Measurements from ENCODE around the gene FHIP2A. TPM values are rescaled to one million over a fixed set of nuclear protein-coding genes. Genes with fewer than 3 reads are reported as not detected.

The FHIP2A gene
- total RNA-seq, 2 donors from 2014 or later, result 14.3 to 21.6 TPM

- no peak for DNase-seq (ENCODE audit: low spot score in 2 of 2)
- H3K36me3 Mint-ChIP-seq, result no peaks in the 10 kb centered on the region
- no peak for ATAC-seq
- peaks cover 0 to 4% of the 10 kb centered on the region in 2 donors for H3K9me3 Mint-ChIP-seq
- H3K27ac Mint-ChIP-seq, result no peak overlapping the region
Measured at GRCh38 chr10:114806562-114807391, 14.8 kb upstream of the FHIP2A start.

GRCh38 chr10:114808982-114809381 is 12.6 kb upstream of the FHIP2A start:
- peaks cover 0 to 4% of the 10 kb centered on the region in 2 donors for H3K9me3 Mint-ChIP-seq
- ATAC-seq, result no peak
- H3K36me3 Mint-ChIP-seq, result no peaks in the 10 kb centered on the region
- no peak for DNase-seq (ENCODE audit: low spot score in 2 of 2)
- no peak overlapping the region for H3K27ac Mint-ChIP-seq

- ATAC-seq (peak; percentile 77 to 80), DNase-seq (ENCODE audit: low spot score in 2 of 2) (no peak)
- no peaks in the 10 kb centered on the region for H3K36me3 Mint-ChIP-seq
Measured at GRCh38 chr10:114810926-114811325, 10.7 kb upstream of the FHIP2A start.

DNA sequence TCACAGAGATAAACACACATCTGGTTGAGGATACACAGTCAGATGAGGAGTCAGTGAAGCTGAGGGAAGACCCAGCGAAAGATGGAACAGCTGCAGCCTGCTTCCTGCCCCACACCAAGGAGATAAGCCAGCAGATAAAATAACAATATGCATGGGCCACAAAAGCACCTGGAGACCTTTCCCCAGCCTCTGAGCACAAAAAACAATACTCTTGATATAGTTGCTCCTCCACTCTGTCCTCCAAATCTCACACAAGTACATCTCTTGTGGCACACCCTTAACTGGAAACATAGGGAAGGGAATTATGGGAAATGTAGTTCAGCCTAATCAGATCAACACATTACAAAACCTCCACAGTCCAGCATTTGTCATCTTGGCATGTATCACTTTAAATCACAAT is 9.7 kb upstream of the FHIP2A start:
- Mint-ChIP-seq H3K36me3 (no peaks in the 10 kb centered on the region), H3K9me3 (peaks cover 0 to 3% of the 10 kb centered on the region in 2 donors), H3K27ac (no peak overlapping the region)
- ATAC-seq, result peak in 1 of 2 donors; percentile 63
- DNase-seq (ENCODE audit: low spot score in 2 of 2), result no peak

More at GRCh38 chr10:114810926-114811325, 10.7 kb upstream of the FHIP2A start:
- Mint-ChIP-seq H3K9me3 (peaks cover 0 to 4% of the 10 kb centered on the region in 2 donors), H3K27ac (no peak overlapping the region)

DNA sequence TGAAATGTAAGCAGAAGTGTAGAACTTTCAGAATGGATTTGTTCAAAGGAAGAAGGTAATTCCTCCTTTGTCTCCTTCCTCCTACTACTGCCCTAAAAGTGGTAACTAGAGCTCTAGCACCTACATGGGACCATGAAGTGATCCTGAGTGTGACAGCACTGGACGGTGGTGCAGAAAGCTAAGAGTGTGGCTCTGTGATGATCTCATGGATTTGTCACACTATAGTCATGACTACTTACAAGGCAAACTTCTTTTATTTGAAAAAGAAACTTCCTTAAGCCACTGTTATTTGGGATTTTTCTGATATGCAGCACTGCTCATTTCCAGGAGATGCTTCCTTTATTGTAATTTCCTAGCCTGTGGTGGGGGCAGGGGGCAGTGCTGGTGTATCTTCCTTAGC is 5.8 kb upstream of the FHIP2A start:
- ATAC-seq (no peak), DNase-seq (ENCODE audit: low spot score in 2 of 2) (no peak)
- Mint-ChIP-seq H3K27ac (no peak overlapping the region), H3K9me3 (no peaks in the 10 kb centered on the region), H3K36me3 (no peaks in the 10 kb centered on the region)

- Mint-ChIP-seq H3K36me3 (no peaks in the 10 kb centered on the region), H3K9me3 (no peaks in the 10 kb centered on the region), H3K27ac (no peak overlapping the region)
- ATAC-seq (no peak), DNase-seq (ENCODE audit: low spot score in 2 of 2) (no peak)
Measured at GRCh38 chr10:114816308-114816707, 5.3 kb upstream of the FHIP2A start.

GRCh38 chr10:114819322-114819721 is 2.3 kb upstream of the FHIP2A start:
- peaks cover 8 to 9% of the 10 kb centered on the region in 2 donors for H3K36me3 Mint-ChIP-seq
- no peak overlapping the region for H3K27ac Mint-ChIP-seq
- DNase-seq (ENCODE audit: low spot score in 2 of 2) (no peak), ATAC-seq (no peak)
- H3K9me3 Mint-ChIP-seq, result no peaks in the 10 kb centered on the region

GRCh38 chr10:114821915-114822443 is 399 bp downstream of the FHIP2A start:
- H3K9me3 Mint-ChIP-seq, result no peaks in the 10 kb centered on the region
- peaks cover 12 to 25% of the 10 kb centered on the region in 2 donors for H3K36me3 Mint-ChIP-seq
- H3K27ac Mint-ChIP-seq, result peak overlapping the region; percentile 96 to 97
- ATAC-seq (peak; percentile 47 to 55), DNase-seq (ENCODE audit: low spot score in 2 of 2) (peak; percentile 53 to 80)

DNA sequence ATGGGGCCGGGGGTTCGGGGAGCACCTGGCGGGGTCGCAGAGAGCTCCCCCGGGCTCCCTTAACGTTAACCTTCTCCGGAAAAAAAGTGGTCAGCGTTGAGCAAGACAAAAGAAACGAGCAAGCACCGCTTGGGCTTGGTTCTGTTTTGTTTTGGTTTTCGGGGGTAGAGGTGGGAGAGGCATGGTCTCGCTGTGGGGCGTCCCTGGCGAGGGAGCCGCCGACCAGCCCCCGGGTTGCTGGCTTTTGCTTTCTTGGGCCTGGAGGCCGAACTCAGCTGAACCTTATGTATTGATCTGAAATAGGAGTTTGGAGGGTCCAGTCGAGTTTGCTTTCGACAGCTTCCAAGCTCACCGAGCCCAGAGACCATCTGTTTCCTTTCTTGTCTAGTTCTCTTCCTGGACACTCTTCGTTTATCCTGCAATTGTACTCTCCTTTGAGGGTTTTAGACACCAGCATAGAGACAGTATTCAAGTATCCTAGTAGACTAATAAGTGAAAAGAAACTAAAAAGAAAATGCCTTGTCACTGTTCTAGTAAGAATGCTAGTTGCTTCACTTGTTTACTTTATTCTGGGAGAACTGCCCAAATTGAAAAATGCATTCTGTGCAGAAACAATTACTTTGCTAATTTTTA is 980 bp downstream of the FHIP2A start:
- Mint-ChIP-seq H3K9me3 (no peaks in the 10 kb centered on the region), H3K27ac (peak overlapping the region; percentile 96 to 97), H3K36me3 (peaks cover 12 to 25% of the 10 kb centered on the region in 2 donors)
- DNase-seq (ENCODE audit: low spot score in 2 of 2) (peak in 1 of 2 donors; percentile 48), ATAC-seq (peak; percentile 9 to 13)

- DNase-seq (ENCODE audit: low spot score in 2 of 2) (no peak), ATAC-seq (no peak)
- Mint-ChIP-seq H3K27ac (peak overlapping the region; percentile 96 to 97), H3K36me3 (peaks cover 12 to 25% of the 10 kb centered on the region in 2 donors), H3K9me3 (no peaks in the 10 kb centered on the region)
Measured at GRCh38 chr10:114823077-114823463, 1.5 kb downstream of the FHIP2A start.

GRCh38 chr10:114824391-114824790 is 2.8 kb downstream of the FHIP2A start:
- H3K36me3 Mint-ChIP-seq, result peaks cover 12 to 30% of the 10 kb centered on the region in 2 donors
- H3K27ac Mint-ChIP-seq, result peak overlapping the region in 1 of 2 donors; percentile 91
- no peak for ATAC-seq
- no peaks in the 10 kb centered on the region for H3K9me3 Mint-ChIP-seq
- DNase-seq (ENCODE audit: low spot score in 2 of 2), result no peak

- H3K27ac Mint-ChIP-seq, result peak overlapping the region; percentile 38 to 91
- ATAC-seq (peak; percentile 30 to 75), DNase-seq (ENCODE audit: low spot score in 2 of 2) (peak in 1 of 2 donors; percentile 24)
- H3K9me3 Mint-ChIP-seq, result no peaks in the 10 kb centered on the region
- H3K36me3 Mint-ChIP-seq, result peaks cover 12 to 35% of the 10 kb centered on the region in 2 donors
Measured at GRCh38 chr10:114825513-114826253, 4.1 kb downstream of the FHIP2A start.

GRCh38 chr10:114829160-114829909 is 7.8 kb downstream of the FHIP2A start:
- ATAC-seq (no peak), DNase-seq (ENCODE audit: low spot score in 2 of 2) (no peak)
- Mint-ChIP-seq H3K9me3 (no peaks in the 10 kb centered on the region), H3K27ac (no peak overlapping the region), H3K36me3 (peaks cover 4 to 39% of the 10 kb centered on the region in 2 donors)

GRCh38 chr10:114831186-114831867 is 9.7 kb downstream of the FHIP2A start:
- DNase-seq (ENCODE audit: low spot score in 2 of 2), result no peak
- Mint-ChIP-seq H3K36me3 (peaks cover 1 to 28% of the 10 kb centered on the region in 2 donors), H3K27ac (no peak overlapping the region)

DNA sequence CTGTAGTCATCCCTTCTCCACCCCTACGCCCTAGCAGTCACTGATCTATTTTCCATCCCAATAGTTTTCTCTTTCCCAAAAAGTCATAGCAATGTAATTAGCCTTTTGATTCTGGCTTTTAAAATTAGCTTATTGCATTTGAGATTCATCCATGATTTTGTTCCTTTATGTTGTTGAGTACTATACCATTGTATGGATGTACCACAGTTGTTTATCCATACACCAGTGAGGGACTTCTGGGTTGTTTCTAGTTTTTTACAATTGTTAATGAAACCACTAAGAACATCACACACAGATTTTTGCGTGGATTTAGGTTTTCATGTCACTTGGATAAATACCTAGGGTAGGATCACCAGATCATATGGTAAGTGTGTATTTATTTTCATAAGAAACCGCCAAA is 16.1 kb downstream of the FHIP2A start:
- H3K36me3 Mint-ChIP-seq, result peaks cover 4 to 20% of the 10 kb centered on the region in 2 donors
- DNase-seq (ENCODE audit: low spot score in 2 of 2), result no peak

More at GRCh38 chr10:114831186-114831867, 9.7 kb downstream of the FHIP2A start:
- ATAC-seq, result no peak
- H3K9me3 Mint-ChIP-seq, result no peaks in the 10 kb centered on the region

More for the DNA sequence above, 16.1 kb downstream of the FHIP2A start:
- Mint-ChIP-seq H3K27ac (no peak overlapping the region), H3K9me3 (no peaks in the 10 kb centered on the region)
- no peak for ATAC-seq

Data from activated naive CD4-positive, alpha-beta T cell treated with anti-CD3 and anti-CD28 coated beads, Interleukin-2, amount 50 U/mL, for 72 hours (primary cell).